Measurements from ENCODE around the gene ZKSCAN3.

DNA sequence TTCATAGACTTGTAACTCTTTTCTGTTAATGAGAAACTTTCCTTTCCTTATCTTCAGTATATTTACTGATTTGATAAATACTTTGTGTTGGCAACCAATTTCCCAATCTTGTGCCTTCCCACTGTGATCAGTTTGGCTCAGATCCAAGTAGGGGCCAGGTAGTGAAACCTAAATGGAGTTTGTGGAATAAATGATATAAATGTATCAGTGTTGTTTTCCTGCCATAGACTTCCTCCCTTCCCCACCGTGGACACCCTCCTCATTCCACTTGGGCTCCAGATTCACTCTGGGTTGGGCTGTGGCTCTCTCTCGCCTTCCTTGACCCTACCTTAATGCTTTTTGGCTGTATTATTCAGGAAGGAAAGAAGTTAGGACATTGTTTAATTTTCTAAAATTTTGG is 1.3 kb downstream of the ZKSCAN3 start:
- TF ChIP-seq CTCF (IDR thresholded peaks at IDR 0.05; ENCODE audit: low read depth, low read length) = no peak
- TF ChIP-seq POLR2A (IDR thresholded peaks at IDR 0.05; ENCODE audit: extremely low read depth, insufficient read length) = no peak
